HG02763 (cell line): ENCODE data around the gene SLC12A7.

ENCODE experiments used
- ATAC-seq: cut with Tn5 transposase; IDR thresholded peaks from one replicate; pipeline ENCODE4 v1.9.1; 2021; ENCODE audit warnings: mild to moderate bottlenecking, moderate library complexity; ENCODE audit not compliant: unreplicated experiment

The SLC12A7 gene

DNA sequence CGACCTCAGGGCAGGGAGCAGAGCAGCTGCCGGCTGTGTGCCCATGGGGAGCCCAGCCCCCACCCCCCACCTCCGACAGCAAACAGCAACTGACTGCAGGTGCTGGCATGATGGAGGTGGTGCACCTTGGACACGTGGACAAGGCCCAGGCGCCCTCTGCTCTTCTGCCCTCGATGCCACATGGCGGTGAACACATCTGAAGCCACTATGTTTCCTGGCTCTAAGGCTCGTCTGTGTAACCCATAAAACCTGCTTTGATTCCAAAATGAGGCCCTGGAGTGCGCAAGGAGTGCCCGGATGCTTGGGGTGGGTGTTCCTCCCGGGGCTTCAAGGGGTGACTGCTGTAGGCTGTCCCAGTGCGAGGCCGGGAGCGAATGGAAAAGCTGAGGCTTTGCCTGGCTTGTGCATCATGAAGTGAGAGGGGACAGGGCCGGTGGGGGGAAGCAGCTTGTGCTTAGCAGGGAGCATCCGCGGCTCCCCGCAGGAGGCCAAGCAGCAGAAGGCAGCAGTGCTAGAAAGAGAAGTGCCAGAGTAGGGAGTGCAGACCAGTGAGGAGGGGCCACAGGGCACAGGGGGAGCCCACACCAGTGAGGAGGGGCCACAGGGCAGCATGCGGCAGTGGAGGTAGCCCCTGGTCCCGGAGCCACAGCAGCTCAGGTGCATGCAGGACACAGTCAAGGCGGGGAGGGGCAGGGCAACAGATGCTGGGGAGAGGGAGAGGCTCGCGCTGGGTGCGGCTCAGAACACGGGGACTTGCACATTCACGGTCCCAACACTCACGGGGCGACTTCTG lies 73.2 kb downstream of the SLC12A7 start:
- no peak for ATAC-seq

DNA sequence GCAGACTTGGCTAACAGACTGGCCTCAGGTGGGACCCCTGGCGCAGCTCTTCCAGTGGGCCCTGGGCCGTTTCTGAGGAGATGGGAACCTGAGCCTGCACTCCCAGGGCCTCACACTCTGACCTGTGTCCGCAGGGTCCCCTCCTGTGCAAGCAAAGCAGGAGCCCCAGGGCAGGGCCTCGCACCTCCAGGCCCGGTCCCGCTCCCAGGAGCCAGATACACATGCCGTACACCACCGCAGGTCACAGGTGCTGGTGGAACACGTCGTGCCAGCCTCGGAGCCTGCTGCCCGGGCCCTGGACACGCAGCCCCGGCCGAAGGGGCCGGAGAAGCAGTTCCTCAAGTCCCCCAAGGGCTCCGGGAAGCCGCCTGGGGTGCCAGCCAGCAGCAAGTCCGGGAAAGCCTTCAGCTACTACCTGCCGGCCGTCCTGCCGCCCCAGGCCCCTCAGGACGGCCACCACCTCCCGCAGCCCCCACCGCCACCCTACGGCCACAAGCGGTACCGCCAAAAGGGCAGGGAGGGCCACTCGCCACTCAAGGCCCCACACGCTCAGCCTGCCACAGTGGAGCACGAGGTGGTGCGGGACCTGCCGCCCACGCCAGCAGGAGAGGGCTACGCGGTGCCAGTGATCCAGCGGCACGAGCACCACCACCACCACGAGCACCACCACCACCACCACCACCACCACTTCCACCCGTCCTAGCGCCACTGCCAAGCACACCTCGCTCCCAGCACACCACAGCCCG lies 74.0 kb downstream of the SLC12A7 start:
- ATAC-seq = no peak

DNA sequence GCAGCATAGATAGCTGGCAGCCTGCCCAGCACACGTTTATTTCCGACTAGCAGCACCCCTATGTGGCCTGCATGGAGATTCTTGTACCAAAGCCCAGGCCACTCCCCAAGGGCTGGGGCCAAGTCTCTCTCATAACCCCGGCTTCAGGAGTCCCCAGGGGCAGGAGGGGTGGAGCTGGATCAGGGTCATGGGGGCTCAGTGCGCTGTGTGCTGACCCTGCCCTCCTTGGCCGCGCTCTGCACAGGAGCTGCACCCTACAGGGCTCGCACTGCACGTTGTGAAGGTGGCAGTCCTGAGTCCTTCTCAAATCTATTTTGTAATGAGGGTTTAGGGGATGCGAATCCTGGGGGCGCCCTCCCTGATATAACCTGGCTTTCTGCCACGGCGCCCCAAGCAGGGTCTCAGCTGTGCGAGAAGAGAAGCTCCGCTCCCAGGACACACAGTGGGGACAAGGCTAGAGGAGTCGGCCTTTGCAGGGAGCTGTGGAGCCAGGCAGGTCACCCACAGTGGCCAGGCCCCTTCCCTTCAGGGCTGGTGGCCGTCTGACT lies 74.7 kb downstream of the SLC12A7 start:
- ATAC-seq = no peak

DNA sequence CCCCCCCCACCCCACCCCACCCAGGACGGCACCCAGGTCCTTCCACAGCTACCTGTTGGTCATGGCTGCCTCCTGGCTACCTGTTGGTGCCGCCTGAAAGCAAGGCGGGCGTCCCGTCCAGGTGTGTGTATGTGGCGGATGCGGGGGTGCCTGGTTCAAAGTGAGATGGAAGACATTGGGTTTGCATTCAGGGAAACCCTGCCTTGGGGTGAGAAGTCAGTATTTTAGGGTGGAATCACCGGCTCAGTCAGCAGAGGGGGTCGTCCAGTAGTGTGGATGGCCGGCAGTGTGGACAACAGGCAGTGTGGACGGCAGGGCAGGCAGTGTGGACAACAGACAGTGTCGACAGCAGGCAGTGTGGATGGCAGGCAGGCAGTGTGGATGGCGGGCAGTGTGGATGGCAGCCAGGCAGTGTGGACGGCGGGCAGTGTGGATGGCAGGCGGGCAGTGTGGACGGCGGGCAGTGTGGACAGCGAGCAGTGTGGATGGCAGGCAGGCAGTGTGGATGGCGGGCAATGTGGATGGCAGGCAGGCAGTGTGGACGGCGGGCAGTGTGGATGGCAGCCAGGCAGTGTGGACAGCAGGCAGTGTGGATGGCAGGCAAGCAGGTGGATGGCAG lies 75.2 kb downstream of the SLC12A7 start:
- no peak for ATAC-seq

DNA sequence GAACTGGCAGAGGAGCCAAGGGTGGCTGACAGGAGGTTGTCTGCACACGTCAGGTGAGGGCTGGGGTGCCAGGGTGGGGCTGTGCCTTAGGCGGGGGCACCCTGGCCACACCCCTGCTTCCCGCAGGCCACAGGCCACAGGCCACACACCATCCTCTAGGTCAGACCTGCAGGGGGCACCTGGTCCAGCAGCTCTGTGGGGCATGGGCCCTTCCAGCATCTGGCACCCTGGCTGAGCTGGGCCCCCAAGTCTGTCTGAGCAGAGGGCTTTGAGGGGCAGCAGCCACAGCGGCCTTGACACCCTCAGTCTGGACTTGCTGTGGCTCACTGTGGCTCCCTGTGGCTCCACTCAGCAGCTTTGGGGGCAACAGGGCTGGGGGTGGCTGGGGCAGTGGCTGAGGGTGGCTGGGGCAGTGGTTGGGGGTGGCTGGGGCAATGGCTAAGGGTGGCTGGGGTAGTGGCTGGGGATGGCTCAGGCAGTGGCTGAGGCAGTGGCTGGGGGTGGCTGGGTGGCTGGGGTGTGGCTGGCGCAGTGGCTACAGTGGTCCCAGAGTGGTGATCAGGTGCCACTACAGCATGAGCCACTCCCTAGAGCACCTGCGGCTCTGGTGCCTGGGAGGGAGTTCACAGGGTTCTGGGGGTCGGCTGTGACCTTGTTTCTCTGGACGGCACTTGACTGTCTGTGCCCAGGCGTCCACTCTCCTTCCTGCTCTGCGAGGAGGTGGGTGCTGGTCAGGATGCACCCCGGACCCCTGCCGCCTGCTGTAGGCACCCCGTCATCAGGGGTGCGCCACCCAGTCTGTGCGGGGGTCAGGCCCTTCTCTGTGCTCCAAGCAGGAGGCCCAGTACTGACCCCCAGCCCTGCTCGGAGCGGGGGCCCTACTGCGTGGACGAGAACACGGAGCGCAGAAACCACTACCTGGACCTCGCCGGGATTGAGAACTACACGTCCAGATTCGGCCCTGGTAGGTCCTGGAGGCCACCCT lies 76.2 kb downstream of the SLC12A7 start:
- no peak for ATAC-seq

DNA sequence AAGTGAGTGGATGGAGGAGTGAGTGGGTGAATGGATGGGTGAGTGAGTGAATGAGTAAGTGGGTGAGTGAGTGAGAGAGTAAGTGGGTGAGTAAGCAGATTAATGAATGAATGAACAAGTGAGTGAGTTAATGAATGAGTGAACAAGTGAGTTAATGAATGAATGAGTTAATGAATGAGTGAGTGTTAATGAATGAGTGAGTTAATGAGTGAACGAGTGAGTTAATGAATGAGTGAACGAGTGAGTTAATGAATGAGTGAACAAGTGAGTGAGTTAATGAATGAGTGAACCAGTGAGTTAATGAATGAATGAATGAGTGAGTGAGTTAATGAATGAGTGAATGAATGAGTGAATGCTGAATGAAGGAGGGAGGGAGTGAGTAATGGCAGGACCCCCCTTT lies 76.9 kb downstream of the SLC12A7 start:
- no peak for ATAC-seq

DNA sequence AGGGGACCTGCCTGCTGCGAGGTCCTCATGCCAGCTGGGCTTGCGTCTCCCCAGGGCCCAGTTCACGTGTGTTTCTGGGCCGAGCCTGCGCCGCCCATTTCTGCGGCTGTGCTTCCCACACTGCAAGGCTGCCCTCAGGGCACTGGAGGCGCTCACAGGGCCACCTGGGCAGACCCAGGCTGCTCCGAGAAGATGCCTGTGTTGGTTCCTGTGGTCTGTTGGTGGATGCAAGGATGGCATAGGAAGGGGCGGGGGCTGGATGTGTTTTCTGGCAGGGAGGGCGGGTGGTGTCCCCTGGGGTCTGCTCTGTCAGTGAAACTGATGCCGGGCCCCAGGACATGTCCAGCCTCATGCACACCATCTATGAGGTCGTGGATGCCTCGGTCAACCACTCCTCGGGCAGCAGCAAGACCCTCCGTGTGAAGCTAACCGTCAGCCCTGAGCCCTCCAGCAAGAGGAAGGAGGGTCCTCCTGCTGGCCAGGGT lies 77.4 kb downstream of the SLC12A7 start:
- ATAC-seq = no peak

DNA sequence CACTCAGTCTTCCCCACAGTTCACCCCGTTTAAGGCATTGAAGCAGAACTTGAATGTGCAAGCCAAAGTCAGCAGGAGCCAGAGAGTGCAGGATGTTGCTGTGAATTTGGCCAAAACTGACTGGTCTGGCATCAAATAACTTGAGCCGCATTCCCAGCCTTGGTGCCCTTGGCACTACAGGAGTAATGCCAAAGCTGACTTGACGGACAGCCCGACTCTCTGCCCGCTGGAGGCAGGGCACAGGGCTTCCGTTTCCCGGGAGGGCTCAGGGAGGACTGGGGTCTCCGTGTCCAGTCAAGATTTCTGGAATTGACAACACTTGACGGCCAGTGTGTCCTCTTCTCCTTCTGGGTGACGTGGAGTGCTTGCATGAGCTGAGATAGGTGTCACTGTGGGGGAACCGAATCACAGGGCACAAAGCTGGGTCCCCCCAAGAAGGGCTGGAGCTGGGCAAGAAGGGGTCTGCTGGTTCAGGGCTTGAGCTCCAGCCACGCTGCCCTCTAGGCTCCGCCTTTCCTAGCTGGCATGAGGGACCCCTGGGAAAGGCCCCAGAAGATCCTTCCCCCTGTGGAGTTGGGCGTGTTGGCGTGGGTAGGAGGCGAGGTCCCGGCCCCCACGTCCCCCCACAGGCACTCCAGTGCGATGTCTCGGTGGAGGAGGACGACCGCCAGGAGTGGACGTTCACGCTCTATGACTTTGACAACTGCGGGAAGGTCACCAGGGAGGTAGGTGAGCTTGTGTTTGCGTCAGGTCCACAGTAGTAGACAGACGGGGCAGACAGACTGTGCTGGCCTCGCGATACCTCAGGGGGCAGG lies 78.0 kb downstream of the SLC12A7 start:
- ATAC-seq = no peak

DNA sequence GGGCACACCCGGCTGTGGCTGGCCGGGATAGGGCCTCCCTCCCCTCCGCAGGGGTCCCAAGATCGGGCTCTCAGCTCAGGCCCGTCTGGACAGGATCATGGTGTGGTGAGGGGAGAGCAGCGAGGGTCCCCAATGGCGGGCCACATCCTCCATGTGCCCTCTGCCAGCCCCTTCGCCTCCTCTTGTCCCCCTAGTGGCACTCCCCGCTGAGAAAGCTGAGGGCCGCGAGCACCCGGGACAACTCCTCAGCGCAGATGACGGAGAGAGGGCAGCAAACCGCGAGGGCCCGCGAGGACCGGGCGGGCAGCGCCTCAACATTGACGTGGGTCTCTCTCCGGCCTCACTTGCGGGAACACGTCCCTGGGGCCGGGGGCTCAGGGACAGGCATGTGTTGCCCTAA lies 78.7 kb downstream of the SLC12A7 start:
- ATAC-seq = no peak

DNA sequence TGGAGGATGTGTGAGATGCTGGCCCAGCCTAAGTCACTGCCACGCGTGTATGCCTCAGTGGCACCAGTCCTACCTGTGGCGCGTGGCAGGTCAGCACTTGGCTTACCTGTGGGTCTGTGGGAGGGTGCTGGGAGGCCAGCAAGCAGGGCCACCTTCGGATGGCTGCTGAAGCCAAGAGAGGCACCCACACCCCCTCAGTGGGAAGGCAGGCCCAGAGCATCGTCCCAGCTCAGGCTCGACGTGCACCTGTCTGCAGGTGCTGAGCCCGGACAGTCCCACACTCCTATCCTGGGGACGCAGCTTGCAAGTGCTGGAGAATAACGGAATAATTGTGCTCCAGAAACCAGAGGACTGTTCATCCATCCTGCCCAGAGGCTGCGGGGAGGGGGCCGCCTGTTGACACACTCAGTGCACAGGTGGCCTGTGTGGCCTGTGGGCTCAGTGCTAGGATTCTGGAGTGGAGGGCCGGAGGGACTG lies 79.3 kb downstream of the SLC12A7 start:
- ATAC-seq = no peak

DNA sequence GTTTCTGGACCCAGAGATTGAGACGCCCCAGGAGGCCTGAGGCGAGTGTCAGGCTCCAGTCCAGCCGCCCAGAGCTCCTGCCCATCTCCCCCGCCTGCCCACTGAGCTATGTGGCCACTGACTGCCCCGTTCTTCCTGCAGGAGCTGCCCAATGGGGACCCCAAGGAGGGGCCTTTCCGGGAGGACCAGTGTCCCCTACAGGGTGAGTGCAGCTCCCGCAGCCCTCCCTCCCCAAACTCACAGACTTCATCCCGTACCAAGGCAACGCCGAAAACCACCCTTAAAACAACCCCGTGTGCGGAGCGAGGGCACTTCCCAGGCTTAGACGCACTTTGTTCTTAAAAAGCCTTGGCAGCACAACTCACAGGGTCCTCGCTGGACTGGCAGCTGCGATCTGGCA lies 79.9 kb downstream of the SLC12A7 start:
- no peak for ATAC-seq

DNA sequence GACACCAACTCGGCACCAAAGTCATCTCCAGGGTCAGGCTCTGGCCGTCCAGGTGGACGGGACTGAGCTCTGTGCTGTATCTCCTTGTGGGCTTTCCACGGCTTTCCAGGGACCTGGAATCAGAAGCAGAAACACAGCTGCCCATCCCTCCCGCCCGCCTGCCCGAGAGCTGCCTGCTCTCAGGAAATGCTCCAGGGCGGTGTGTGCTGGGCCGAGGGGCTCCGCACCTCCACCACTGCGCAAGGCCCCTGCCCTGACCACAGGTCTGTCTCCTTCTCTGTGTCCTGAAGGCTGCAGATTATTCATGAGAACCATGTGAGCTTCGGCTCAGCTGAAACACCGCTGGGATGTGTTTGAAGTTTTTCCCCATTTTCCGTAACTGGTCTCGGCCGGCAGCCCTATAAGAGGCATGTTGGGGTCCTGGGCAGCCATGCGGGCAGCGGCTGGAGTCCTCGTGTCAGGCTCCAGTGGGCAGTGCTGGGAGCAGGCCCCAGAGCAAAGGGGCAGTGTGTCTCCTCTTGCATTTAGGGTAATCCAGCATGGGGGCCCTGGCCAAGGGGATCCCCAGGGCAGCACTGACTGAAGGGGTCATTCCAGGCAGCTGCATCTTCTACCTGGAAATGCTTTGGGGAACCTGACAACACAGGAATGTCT lies 80.4 kb downstream of the SLC12A7 start:
- ATAC-seq = no peak

DNA sequence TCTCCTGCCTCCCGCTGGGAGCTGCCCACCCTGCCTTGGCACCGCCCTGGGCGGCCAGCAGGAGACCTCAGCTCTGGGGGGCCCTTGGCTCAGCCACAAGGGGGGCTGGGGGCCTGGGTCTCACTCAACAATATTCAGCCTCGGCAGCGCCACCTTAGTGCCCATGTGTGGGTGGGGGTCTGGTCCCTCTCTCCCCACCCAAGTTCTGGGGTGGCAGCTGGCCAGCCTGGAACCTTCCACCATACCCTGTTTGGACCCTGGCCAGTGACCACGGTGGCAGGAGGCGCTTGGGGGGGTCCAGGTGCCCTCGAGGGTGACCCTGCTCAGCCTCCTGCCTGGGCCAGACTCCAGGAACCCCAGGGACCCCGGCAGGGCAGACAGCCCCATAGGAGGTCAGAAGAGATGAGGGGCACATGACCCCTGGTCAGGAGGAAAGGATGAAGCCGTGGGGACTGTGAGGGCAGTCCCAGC lies 81.0 kb downstream of the SLC12A7 start:
- ATAC-seq = no peak

DNA sequence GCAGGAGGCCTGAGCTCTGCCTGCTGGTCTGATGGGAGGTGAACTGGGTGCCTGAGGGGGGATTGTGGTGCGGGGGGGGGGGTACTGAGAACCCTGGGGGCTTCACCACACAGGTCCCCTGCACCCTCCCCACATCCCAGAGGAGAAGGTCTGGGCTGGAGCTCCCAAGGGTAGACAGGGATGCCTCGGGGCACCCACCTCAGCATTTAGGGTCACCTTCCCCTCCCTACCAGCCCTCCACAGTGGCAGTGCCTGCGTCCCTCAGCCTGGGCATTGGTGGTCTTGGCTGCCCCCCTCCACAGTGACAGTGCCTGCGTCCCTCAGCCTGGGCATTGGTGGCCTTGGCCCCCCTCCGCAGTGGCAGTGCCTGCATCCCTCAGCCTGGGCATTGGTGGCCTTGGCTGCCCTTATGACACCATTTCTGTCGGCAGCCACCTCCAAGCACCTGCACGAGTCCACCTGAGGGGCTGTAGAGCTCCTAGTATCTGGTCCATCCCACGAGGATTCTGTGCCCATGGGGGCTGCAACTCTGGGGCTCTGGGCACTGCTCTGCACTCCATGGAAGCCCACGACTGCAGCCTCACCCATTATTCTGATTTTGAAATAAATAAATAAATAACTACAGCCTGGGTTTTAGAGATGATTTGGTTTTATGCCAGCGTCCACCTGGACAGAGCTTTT lies 81.8 kb downstream of the SLC12A7 start:
- ATAC-seq = no peak

DNA sequence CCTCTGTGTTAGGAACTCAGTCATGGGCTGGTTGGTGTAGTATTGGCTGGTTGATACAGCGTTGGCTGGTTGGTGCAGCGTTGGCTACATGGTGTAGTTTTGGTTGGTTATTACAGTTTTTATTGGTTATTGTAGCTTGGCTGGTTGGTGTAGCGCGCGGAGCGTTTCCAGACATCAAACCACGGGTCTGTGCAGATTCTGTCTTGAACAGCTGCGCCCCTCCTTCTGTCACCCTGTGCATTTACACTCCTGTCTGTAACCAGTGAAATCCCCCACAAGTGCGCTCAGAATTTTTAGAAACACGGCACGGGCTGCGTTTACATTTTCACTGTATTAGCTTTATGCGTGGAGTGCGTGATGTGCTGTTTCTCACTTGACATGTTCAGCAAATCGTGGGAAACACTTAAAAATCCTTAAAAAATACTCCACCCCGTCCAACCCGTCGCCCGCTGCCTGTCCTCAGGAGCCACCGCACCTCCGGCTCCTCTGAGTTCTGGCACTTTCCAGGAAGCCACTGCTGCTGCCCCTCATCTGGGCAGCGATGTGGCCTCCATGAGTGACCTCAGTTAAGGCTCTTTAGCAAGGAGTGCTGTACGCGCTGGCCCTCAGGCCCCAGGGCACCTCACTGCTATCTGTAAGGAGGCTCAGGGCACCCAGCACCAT lies 82.5 kb downstream of the SLC12A7 start:
- ATAC-seq = no peak

DNA sequence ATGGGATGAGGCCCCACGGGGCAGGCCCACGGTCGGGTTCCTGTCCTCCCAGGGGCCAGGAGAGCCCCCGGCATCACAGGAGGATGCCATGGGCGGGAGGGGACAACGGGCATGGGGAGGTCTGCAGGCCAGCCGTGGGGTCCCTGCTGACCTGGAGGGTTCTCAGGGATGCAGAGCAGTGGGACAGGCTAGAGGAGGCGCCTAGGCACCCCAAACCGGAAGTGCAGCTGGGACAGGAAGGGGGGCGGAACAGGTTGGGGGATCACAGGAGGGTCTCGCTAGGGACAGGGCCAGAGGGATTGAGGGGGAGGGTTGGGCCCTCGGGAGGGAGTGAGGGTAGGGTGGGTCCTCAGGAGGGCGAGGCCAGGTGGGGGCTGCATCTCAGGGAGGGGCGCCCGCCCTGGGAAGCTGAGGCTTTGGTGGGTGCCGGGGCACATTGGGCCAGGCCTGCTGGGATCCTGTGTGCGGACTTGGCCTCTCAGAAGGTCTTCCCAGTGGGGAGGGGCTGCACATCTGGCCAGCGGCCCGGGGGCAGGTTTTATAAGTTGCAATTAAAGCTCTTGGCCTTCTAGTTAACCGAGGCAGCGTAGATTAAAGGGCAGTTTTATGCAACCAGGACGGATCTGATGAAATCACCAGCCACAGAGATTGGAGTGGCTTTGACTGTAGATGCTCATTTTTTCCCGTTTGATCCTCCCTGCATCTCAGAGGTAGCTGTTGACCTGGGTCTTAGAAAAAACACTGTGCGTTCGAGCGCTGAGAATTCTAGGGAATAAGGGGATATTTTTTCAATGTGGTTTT lies 83.2 kb downstream of the SLC12A7 start:
- ATAC-seq = no peak
